HG02870 (cell line): ENCODE results near the gene RBM5.

ENCODE experiments used
- ATAC-seq: cut with Tn5 transposase; IDR thresholded peaks from one replicate; pipeline ENCODE4 v1.9.1; 2021; ENCODE audit warnings: mild to moderate bottlenecking, moderate library complexity; ENCODE audit not compliant: unreplicated experiment

Gene RBM5

GRCh38 chr3:50158530-50159146, 69.9 kb downstream of the RBM5 start:
- ATAC-seq: no peak

- no peak for ATAC-seq
These were observed 71.9 kb downstream of the RBM5 start for GRCh38 chr3:50160561-50160983.

GRCh38 chr3:50161320-50161719, 72.6 kb downstream of the RBM5 start:
- ATAC-seq: no peak

- no peak for ATAC-seq
These were observed 73.5 kb downstream of the RBM5 start for GRCh38 chr3:50162034-50162883.

- ATAC-seq: no peak
These were observed 75.1 kb downstream of the RBM5 start for GRCh38 chr3:50163572-50164455.

GRCh38 chr3:50164481-50164880, 75.8 kb downstream of the RBM5 start:
- ATAC-seq: no peak

GRCh38 chr3:50164984-50165909, 76.5 kb downstream of the RBM5 start:
- no peak for ATAC-seq

GRCh38 chr3:50165910-50166538, 77.3 kb downstream of the RBM5 start:
- no peak for ATAC-seq

- ATAC-seq: no peak
These were observed 77.9 kb downstream of the RBM5 start for GRCh38 chr3:50166620-50167019.

- ATAC-seq: no peak
These were observed 78.5 kb downstream of the RBM5 start for GRCh38 chr3:50167069-50167840.

GRCh38 chr3:50167841-50168209, 79.1 kb downstream of the RBM5 start:
- no peak for ATAC-seq

GRCh38 chr3:50168388-50168787, 79.7 kb downstream of the RBM5 start:
- no peak for ATAC-seq
